HG03521 (cell line): ENCODE results near the gene VPS51.

Experiments used
- ATAC-seq: cut with Tn5 transposase; IDR thresholded peaks from one replicate; pipeline ENCODE4 v1.9.1; 2021; ENCODE audit warnings: mild to moderate bottlenecking, moderate library complexity; ENCODE audit not compliant: unreplicated experiment

VPS51 gene

DNA sequence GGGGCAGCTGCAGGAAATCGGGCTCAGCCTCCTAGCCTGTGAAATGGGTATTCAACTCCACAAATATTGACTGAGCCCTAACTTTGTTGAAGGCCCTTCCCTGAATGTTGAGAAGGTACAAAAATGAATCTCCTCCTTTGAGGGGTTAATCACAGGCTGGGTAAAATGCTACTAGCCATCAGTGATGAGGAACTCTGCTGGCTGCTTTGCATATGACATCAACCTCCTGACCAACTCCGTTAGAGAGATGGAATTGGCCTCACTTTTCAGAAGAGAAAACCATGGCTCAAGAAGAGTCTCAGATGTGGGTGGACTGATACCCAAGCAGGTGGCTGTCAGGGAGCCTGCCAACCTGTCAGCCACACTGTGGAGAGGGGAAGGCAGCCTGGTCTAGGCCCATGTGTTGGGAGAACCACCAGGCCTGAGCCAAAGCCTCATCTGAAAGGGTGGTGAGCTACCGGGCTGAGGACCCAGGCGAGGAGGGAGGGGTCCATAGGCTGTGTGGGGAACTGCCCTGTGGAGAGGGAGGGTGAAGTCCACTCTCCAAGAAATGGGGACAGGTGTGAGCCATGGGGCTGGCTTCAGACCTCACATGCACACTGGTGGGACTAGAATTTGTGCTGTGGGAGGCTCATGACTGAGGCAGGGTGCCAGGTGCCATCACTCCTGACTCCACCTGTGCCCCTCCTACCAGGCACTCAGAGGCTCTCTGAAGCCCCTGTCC lies 23.9 kb upstream of the VPS51 start:
- ATAC-seq, result no peak

DNA sequence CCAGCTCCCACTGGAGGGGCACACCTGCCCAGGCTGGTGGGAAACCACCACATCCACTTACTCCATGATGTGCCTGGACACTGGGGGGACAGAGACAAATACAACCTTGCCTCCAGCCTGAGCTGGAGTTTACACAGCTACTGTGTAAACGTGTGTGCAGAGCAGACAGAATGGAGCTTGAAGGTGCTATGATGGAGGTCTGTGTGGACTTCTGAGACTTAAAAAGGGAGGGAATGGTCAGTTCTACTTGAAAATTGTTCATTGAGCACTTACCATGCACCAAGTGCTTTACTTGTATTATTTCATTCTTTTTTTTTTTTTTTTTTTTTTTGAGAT lies 23.4 kb upstream of the VPS51 start:
- ATAC-seq, result no peak

DNA sequence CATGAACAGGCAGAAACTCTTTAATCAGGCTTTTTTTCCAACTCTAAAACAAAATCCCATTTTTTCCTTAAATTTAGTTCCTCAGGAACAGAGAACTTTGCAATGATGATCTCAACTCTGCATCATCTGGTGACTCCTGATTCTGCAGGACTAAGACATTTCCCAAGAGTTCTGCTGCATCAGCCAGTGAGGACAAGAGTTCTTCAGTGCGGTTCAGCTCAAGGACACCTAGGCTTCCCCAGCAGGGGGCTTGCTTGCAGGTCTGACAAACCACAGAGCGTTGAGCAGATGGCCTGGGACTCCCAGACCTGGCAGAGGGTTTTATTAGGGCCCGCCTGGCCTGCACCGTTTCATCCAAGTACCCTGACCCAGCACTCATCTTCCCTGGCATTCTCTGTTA lies 18.6 kb upstream of the VPS51 start:
- ATAC-seq, result no peak

GRCh38 chr11:65078151-65078550 lies 17.9 kb upstream of the VPS51 start:
- peak; percentile 41 for ATAC-seq

GRCh38 chr11:65078786-65079342 lies 17.1 kb upstream of the VPS51 start:
- no peak for ATAC-seq

GRCh38 chr11:65083134-65083833 lies 12.7 kb upstream of the VPS51 start:
- peak; percentile 14 for ATAC-seq

- peak; percentile 77 for ATAC-seq
Observed at GRCh38 chr11:65083834-65084597, 12.0 kb upstream of the VPS51 start, which contains the start of the genes CDCA5 and ZFPL1. Gene CDCA5, minus strand, starts transcription at chr11:65084040. Its CDS starts 62 bp downstream, at chr11:65083978. Gene ZFPL1, plus strand, starts transcription at chr11:65084222. Its CDS starts 477 bp downstream, at chr11:65084699.

DNA sequence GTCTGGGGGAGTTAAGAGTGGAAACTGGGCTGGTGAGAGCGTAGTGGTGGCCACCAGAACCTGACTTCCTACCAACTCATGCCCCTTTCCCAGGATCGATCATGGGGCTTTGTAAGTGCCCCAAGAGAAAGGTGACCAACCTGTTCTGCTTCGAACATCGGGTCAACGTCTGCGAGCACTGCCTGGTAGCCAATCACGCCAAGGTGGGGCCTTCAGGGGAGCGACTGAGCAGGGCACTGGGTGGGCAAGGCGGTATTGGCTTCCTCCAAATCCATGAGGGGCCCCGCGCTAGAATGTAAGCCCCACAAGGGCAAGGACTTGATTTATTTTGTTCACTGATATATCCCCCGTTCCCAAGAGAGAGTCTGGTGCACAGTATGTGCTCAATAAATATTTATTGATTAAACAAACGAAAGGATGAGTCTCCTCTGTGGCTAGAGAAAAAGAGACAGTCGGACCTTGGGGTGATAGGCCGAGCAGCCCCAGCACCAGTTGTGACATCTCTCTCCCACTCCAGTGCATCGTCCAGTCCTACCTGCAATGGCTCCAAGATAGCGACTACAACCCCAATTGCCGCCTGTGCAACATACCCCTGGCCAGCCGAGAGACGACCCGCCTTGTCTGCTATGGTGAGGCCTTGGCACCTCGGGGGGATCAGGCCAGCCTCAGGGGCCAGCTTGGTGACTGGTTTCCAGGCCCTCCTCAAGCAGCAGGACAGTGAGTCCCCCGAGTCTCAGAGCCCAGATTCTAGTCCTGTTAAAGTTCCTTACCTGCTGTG lies 11.2 kb upstream of the VPS51 start:
- no peak for ATAC-seq

GRCh38 chr11:65085446-65085845 lies 10.6 kb upstream of the VPS51 start:
- no peak for ATAC-seq

GRCh38 chr11:65086809-65087208 lies 9.2 kb upstream of the VPS51 start:
- ATAC-seq, result no peak

DNA sequence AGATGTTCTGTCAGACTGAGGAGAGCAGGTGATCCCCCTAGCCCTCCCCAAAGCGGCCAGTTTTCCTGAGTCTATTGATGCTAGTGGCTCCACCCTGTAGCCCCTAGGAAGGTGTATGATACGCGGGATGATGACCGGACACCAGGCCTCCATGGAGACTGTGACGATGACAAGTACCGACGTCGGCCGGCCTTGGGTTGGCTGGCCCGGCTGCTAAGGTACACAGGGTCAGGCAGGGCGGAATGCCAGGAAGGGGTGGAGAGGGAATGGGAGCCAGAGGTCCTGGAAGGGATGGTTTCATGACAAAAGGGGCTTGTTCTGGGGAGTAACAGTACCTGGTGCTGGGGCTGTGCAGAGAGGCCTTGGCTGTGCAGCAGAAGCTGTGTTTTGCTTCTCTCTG lies 8.8 kb upstream of the VPS51 start:
- no peak for ATAC-seq

- ATAC-seq, result no peak
Observed at GRCh38 chr11:65087827-65088226, 8.2 kb upstream of the VPS51 start.

GRCh38 chr11:65089621-65090020 lies 6.4 kb upstream of the VPS51 start:
- no peak for ATAC-seq

DNA sequence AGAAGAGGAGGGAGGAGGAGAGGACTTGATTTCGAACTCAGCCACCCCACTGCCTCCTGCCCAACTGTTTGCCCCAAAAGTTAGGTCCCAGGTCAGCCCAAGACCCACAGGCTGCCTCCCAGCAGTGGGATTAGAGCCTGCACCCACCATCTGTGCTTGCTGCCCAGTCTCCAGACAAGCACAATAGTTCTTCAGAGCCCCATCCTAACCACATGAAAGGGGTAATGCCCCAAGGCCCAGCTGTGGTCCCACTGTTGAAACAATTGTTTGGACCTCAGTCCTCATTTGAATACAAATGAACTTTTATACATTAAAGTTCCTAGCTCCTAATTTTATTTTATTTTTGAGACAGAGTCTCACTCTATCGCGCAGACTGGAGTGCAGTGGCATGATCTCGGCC lies 5.4 kb upstream of the VPS51 start:
- no peak for ATAC-seq

DNA sequence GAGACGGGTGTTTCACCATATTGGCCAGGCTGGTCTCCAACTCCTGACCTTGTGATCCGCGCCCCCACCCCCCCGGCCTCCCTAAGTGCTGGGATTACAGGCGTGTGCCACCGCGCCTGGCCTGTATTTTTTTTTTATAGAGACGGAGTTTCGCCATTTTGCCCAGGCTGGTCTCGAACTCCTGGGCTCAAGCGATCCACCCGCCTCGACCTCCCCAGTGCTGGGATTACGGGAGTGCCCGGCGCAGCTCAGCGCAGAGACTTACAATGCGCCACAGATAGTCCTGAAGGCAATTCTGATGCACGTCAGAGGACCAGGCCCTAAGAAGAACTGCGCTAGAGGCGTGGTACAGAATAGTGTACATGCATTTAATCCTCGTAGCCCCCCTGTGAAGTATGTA lies 587 bp upstream of the VPS51 start:
- no peak for ATAC-seq

DNA sequence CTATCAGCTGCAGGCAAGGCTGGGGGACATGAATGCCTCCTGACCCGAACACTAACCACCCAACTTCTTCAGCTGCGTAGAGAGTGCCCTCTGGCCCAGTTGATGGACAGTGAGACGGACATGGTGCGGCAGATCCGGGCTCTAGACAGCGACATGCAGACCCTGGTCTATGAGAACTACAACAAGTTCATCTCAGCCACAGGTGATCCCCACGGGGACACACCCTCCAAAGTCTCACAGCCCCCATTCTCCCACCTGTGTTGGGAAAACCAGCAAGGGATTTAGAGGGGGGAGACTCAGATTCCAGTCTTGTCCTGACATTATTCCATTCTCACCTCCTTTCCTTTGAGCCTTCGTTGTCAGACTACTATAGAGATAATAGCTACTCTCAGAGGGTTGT lies 912 bp downstream of the VPS51 start:
- no peak for ATAC-seq

DNA sequence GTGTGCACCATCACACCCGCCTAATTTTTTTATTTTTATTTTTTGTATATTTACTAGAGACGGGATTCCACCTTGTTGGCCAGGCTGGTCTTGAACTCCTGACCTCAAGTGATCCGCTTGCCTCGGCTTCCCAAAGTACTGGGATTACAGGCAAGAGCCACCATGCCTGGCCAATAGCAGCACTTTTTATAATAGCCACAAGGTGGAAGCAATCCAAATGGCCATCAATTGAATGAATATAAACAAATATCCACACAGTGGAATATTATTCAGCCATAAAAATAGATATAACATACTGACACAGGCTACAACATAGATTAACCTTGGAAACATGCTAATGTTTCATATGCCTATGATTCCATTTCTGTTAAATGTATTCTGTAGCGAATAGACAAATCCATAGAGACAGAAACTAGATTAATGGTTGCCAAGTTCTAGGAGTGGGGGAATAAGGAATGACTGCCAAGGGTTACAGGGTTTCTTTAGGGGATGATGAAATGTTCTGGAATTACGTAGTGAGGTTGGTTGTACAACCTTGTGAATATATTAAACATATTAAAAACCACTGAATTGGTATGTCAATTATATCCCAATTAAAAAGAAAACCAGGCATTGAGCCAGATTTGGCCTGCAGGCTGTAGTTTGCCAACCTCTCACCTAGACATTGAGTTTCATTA lies 4.8 kb downstream of the VPS51 start:
- no peak for ATAC-seq

DNA sequence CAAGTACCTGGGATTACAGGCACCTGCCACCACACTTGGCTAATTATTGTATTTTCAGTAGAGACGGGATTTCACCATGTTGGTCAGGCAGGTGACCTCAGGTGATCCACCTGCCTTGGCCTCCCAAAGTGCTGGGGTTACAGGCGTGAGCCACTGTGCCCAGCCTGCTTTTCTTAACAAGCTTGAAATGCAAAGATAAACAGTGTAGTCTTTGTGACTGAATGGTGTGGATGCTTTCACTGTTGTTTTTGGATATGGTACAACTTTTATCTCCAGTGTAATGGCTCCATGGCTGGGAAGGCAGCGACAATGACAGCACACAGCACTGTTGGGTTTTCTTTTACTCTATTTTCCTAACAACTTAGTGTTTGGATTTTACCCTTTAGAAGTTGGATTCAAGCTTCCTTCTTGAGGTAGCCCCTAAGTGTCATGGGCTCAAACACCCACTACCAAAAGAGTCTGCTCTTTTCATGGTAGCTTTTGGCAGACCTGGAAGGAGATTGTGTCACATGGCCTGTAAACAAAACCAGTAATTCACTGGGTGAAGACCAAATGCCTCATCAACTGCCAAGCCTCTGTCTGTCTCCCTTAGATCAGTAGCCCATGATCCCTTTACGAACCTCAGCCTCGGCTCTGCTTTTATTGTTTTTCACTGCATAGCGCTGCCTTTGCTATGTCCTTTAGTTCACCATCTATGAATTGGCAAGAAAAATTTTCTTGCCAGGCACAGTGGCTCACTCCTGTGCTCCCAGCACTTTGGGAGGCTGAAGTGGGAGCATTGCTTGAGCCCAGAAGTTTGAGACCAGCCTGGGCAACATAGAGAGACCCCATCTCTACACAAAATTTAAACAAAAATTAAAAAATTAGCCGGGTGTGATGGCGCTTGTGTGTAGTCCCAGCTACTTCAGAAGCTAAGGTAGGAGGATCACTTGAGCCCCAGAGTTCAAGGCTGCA lies 6.4 kb downstream of the VPS51 start:
- no peak for ATAC-seq

DNA sequence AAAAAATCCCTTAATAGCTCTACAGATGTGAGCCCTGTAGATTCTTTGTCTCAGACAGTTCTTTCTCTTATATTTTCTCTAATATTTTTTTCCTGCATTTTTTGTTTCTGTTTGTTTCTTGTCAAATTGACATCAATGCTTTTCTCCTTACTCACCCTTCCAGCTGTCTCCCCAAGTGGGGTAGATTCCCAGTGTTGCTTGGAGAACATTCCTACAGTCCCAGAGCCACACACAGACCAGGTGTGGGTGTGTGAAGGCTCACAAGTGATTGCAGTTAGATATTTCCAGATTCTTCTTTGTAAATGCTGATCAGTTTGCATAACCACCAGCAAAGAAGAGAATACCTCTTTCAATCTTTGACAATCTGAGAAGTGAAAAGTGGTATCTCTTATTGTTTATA lies 7.5 kb downstream of the VPS51 start:
- ATAC-seq, result no peak
